HEK293 (cell line): ENCODE results near the gene LRRC72.

Experiments used
- CTCF ChIA-PET: fragments of 350-600 bp; formaldehyde crosslinking; extraction: SDS; loops from one replicate; lab custom pipeline; 2021; ENCODE audit warnings: antibody characterized with exemption; lab: Yijun Ruan, JAX
- POLR2A ChIA-PET: fragments of 300-600 bp; formaldehyde crosslinking; extraction: SDS; loops from one replicate; lab custom pipeline; 2020; ENCODE audit warnings: antibody characterized with exemption, inconsistent platforms; lab: Yijun Ruan, JAX
- H3K27ac ChIP-seq: fragments of 200-500 bp; sonication (Bioruptor generic); 2 replicates; pipeline ENCODE4 v1.5.1; 2014; ENCODE audit warnings: low read depth, low read length, control low read depth, inconsistent platforms; ENCODE audit errors: extremely low read depth
- H3K36me3 ChIP-seq, 2 experiments: fragments of 200-500 bp in 1 of 2; sonication (Bioruptor generic) in 1 of 2; 1 replicate in 1 of 2; 2 replicates in 1 of 2; pipeline ENCODE4 v1.5.1; 2014 to 2017; ENCODE audit warnings: inconsistent platforms in 2 of 2, low read length in 2 of 2; ENCODE audit not compliant: control insufficient read depth in 2 of 2, insufficient read depth in 1 of 2
- H3K4me1 ChIP-seq: fragments of 200-500 bp; sonication (Bioruptor generic); 2 replicates; pipeline ENCODE4 v1.5.1; 2014; ENCODE audit warnings: mild to moderate bottlenecking, low read length, inconsistent platforms; ENCODE audit not compliant: control insufficient read depth, insufficient read depth
- H3K4me3 ChIP-seq: 2 replicates; pipeline ENCODE4 v1.5.1; 2011; ENCODE audit warnings: low read depth, mild to moderate bottlenecking, control low read depth, low read length, moderate library complexity
- H3K9me3 ChIP-seq: fragments of 200-500 bp; sonication (Bioruptor generic); 2 replicates; pipeline ENCODE4 v1.5.1; 2014; ENCODE audit warnings: low read depth, low read length, inconsistent platforms; ENCODE audit not compliant: control insufficient read depth, insufficient read depth
- EGR2 ChIP-seq: fragments of 450-650 bp; formaldehyde crosslinking; IDR thresholded peaks from 2 replicates; pipeline ENCODE4 v1.5.1; 2016; ENCODE audit warnings: low read depth, missing biosample characterization, missing genetic modification characterization
- ZBTB21 ChIP-seq: fragments of 450-650 bp; formaldehyde crosslinking; IDR thresholded peaks from 2 replicates; pipeline ENCODE4 v1.5.1; 2017; ENCODE audit warnings: missing biosample characterization, missing genetic modification characterization
- ZFP69B ChIP-seq: fragments of 450-650 bp; formaldehyde crosslinking; IDR thresholded peaks from 2 replicates; pipeline ENCODE4 v1.5.1; 2016; ENCODE audit warnings: missing biosample characterization, missing genetic modification characterization
- ZNF155 ChIP-seq: fragments of 450-650 bp; formaldehyde crosslinking; IDR thresholded peaks from 2 replicates; pipeline ENCODE4 v1.5.1; 2016; ENCODE audit warnings: missing biosample characterization, missing genetic modification characterization
- ZNF16 ChIP-seq: fragments of 450-650 bp; formaldehyde crosslinking; IDR thresholded peaks from 2 replicates; pipeline ENCODE4 v1.5.1; 2016; ENCODE audit warnings: low read depth, missing biosample characterization, missing genetic modification characterization
- ZNF19 ChIP-seq: fragments of 450-650 bp; formaldehyde crosslinking; IDR thresholded peaks from 2 replicates; pipeline ENCODE4; 2016; ENCODE audit warnings: missing biosample characterization, missing genetic modification characterization, low read depth
- ZNF266 ChIP-seq: fragments of 450-650 bp; formaldehyde crosslinking; IDR thresholded peaks from 2 replicates; pipeline ENCODE4 v1.5.1; 2016; ENCODE audit warnings: missing biosample characterization, missing genetic modification characterization, low read depth
- ZNF335 ChIP-seq: fragments of 450-650 bp; formaldehyde crosslinking; conservative IDR thresholded peaks from 2 replicates; pipeline ENCODE4 v1.5.1; 2016; ENCODE audit warnings: missing biosample characterization, missing genetic modification characterization
- ZNF394 ChIP-seq: fragments of 450-650 bp; formaldehyde crosslinking; IDR thresholded peaks from 2 replicates; pipeline ENCODE4 v1.5.1; 2016; ENCODE audit warnings: missing biosample characterization, missing genetic modification characterization, mild to moderate bottlenecking, moderate library complexity, borderline replicate concordance
- ZNF610 ChIP-seq: fragments of 450-650 bp; formaldehyde crosslinking; IDR thresholded peaks from 2 replicates; pipeline ENCODE4 v1.5.1; 2016; ENCODE audit warnings: missing biosample characterization, missing genetic modification characterization, borderline replicate concordance
- ZNF621 ChIP-seq: fragments of 450-650 bp; formaldehyde crosslinking; IDR thresholded peaks from 2 replicates; pipeline ENCODE4 v1.5.1; 2017; ENCODE audit warnings: missing biosample characterization, missing genetic modification characterization
- ZNF776 ChIP-seq: fragments of 450-650 bp; formaldehyde crosslinking; IDR thresholded peaks from 2 replicates; pipeline ENCODE4 v1.5.0; 2017; ENCODE audit warnings: missing biosample characterization, missing genetic modification characterization, borderline replicate concordance
- TF ChIP-seq, protein P1 (sequence below): fragments of 450-650 bp; formaldehyde crosslinking; IDR thresholded peaks from 2 replicates; pipeline ENCODE4 v1.5.1; 2016; ENCODE audit warnings: missing biosample characterization, missing genetic modification characterization
- TF ChIP-seq, protein P2 (sequence below): fragments of 450-650 bp; formaldehyde crosslinking; IDR thresholded peaks from 2 replicates; pipeline ENCODE4 v1.5.1; 2016; ENCODE audit warnings: missing biosample characterization, missing genetic modification characterization, borderline replicate concordance
- TF ChIP-seq, protein P3 (sequence below): fragments of 450-650 bp; formaldehyde crosslinking; IDR thresholded peaks from 2 replicates; pipeline ENCODE4 v1.5.1; 2017; ENCODE audit warnings: missing biosample characterization, missing genetic modification characterization
- TF ChIP-seq, protein P4 (sequence below): fragments of 450-650 bp; formaldehyde crosslinking; IDR thresholded peaks from 2 replicates; pipeline ENCODE4 v1.5.1; 2016; ENCODE audit warnings: missing biosample characterization, missing genetic modification characterization

LRRC72 gene

DNA sequence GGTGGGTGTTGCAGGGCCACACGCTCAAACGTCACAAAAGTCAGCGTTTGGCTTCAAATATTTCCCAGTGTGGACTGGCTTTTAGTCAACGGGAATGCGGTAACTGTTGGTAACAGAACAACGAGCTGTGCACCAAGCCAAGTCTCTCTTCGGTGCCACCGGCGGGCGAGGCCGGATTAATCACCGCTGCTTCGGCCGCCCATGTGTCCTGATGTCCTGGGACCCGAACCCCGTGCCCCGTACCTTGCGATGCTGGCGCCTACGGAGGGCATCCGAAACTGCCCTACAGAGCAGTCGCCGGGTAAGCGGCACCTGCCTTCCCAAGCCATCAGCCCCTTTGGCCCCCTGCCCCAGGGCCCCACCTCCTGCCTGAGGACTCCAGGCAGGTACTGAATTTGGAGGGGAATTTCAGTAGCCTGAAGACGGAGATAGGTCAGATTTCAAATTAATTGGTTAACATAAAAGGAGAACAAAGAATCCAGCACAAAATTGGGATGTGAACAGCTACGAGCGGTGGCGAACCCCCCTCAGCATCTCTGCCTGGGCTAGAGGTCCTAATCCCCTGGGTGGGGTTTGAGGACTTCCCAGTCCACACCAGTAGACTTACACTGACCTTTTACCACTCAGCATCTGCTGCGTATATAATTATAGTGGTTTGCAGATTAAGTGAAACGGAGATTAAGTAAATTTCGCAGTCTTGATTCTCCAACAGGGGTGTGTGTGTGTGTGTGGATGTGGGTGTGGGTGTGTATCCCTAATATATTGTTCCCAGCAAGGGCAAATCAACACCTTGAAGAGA, at the start of gene LRRC72:
Gene LRRC72, plus strand, starts transcription at position 84 of the 799 bp plus-strand sequence. Its CDS starts 128 bp downstream, at position 212.
- H3K36me3 ChIP-seq: no peaks in the 10 kb centered on the region
- H3K4me1 ChIP-seq: peaks cover 5% of the 10 kb centered on the region
- H3K9me3 ChIP-seq: no peaks in the 10 kb centered on the region
- H3K27ac ChIP-seq: no peak within 1 kb of the TSS
- ChIA-PET POLR2A (no interaction called here), CTCF (no interaction called here)
- no peak within 1 kb of the TSS for H3K4me3 ChIP-seq
- TF ChIP-seq ZNF335 (tag by site-specific recombination): no peak
- no peak for TF ChIP-seq ZNF610 (tag by site-specific recombination)
- no peak for TF ChIP-seq ZBTB21 (tag by site-specific recombination)
- no peak for TF ChIP-seq ZNF394
- TF ChIP-seq, protein P1, sequence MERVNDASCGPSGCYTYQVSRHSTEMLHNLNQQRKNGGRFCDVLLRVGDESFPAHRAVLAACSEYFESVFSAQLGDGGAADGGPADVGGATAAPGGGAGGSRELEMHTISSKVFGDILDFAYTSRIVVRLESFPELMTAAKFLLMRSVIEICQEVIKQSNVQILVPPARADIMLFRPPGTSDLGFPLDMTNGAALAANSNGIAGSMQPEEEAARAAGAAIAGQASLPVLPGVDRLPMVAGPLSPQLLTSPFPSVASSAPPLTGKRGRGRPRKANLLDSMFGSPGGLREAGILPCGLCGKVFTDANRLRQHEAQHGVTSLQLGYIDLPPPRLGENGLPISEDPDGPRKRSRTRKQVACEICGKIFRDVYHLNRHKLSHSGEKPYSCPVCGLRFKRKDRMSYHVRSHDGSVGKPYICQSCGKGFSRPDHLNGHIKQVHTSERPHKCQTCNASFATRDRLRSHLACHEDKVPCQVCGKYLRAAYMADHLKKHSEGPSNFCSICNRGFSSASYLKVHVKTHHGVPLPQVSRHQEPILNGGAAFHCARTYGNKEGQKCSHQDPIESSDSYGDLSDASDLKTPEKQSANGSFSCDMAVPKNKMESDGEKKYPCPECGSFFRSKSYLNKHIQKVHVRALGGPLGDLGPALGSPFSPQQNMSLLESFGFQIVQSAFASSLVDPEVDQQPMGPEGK (tag by site-specific recombination): no peak
- TF ChIP-seq ZNF19 (tag by site-specific recombination): no peak

DNA sequence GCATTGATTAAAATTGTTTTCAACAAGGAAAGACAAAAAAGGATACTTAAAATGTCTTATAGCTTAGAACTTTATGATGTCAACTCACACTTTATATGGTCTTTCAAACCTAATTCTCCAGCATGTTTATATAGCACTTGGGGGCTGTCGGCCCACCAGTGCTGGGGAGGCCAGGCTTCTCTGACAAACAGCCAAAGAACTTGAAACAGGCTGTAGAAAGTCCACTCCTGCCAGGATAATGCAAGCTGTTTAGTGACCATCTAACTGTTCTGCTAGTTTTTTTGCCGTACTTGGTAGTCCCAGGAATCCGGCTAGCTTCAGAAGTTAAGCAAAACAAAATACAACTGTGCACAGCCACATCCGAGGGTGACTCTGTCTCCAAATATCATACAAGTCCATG, 47.5 kb upstream of the LRRC72 start:
- H3K4me1 ChIP-seq: no peaks in the 10 kb centered on the region
- CTCF ChIA-PET: interaction anchor here (0.7 kb wide), 1 partner anchor 334 kb away, joined by 3 read pairs; no protein-coding TSS in a partner anchor
- TF ChIP-seq ZNF16 (tag by site-specific recombination) (no peak), ZFP69B (no peak), ZNF155 (tag by site-specific recombination) (no peak), EGR2 (tag by site-specific recombination) (no peak), ZNF621 (tag by site-specific recombination) (no peak), ZNF776 (no peak), ZNF266 (tag by site-specific recombination) (no peak)
- TF ChIP-seq, protein P2, sequence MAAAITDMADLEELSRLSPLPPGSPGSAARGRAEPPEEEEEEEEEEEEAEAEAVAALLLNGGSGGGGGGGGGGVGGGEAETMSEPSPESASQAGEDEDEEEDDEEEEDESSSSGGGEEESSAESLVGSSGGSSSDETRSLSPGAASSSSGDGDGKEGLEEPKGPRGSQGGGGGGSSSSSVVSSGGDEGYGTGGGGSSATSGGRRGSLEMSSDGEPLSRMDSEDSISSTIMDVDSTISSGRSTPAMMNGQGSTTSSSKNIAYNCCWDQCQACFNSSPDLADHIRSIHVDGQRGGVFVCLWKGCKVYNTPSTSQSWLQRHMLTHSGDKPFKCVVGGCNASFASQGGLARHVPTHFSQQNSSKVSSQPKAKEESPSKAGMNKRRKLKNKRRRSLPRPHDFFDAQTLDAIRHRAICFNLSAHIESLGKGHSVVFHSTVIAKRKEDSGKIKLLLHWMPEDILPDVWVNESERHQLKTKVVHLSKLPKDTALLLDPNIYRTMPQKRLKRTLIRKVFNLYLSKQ (tag by site-specific recombination): no peak
- TF ChIP-seq, protein P3, sequence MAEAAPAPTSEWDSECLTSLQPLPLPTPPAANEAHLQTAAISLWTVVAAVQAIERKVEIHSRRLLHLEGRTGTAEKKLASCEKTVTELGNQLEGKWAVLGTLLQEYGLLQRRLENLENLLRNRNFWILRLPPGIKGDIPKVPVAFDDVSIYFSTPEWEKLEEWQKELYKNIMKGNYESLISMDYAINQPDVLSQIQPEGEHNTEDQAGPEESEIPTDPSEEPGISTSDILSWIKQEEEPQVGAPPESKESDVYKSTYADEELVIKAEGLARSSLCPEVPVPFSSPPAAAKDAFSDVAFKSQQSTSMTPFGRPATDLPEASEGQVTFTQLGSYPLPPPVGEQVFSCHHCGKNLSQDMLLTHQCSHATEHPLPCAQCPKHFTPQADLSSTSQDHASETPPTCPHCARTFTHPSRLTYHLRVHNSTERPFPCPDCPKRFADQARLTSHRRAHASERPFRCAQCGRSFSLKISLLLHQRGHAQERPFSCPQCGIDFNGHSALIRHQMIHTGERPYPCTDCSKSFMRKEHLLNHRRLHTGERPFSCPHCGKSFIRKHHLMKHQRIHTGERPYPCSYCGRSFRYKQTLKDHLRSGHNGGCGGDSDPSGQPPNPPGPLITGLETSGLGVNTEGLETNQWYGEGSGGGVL: no peak
- TF ChIP-seq, protein P4, sequence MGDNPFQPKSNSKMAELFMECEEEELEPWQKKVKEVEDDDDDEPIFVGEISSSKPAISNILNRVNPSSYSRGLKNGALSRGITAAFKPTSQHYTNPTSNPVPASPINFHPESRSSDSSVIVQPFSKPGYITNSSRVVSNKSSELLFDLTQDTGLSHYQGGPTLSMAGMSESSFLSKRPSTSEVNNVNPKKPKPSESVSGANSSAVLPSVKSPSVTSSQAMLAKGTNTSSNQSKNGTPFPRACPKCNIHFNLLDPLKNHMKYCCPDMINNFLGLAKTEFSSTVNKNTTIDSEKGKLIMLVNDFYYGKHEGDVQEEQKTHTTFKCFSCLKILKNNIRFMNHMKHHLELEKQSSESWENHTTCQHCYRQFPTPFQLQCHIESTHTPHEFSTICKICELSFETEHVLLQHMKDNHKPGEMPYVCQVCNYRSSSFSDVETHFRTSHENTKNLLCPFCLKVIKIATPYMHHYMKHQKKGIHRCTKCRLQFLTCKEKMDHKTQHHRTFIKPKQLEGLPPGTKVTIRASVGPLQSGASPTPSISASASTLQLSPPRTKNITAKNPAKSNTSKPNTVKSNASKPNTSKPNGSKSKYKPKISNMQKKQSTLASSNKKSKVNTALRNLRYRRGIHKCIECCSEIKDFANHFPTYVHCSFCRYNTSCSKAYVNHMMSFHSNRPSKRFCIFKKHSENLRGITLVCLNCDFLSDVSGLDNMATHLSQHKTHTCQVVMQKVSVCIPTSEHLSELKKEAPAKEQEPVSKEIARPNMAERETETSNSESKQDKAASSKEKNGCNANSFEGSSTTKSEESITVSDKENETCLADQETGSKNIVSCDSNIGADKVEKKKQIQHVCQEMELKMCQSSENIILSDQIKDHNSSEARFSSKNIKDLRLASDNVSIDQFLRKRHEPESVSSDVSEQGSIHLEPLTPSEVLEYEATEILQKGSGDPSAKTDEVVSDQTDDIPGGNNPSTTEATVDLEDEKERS (tag by site-specific recombination): no peak
- POLR2A ChIA-PET: no interaction called here
- H3K36me3 ChIP-seq: no peaks in the 10 kb centered on the region
- H3K9me3 ChIP-seq: no peaks in the 10 kb centered on the region
- H3K4me3 ChIP-seq: no peak overlapping the region
- no peak overlapping the region for H3K27ac ChIP-seq
